ENCODE measurements around the gene SLC4A4. TPM values are rescaled to one million over a fixed set of nuclear protein-coding genes. Genes with fewer than 3 reads are reported as not detected.

Gene SLC4A4
- total RNA-seq, 1 experiment from 2014 or later: 1.1 TPM

GRCh38 chr4:71442336-71442735 lies 103.5 kb downstream of the SLC4A4 start (continued):
- TF ChIP-seq ELF4 (CRISPR knock-in tag; IDR thresholded peaks at IDR 0.05; ENCODE audit: low read depth): no peak

GRCh38 chr4:71444395-71444794 lies 105.6 kb downstream of the SLC4A4 start:
- ATAC-seq (no peak), DNase-seq (ENCODE audit: low spot score) (no peak)
- H3K4me1 Mint-ChIP-seq: peaks cover 9% of the 10 kb centered on the region
- no peaks in the 10 kb centered on the region for H3K27me3 Mint-ChIP-seq (ENCODE audit: low read depth)
- no peaks in the 10 kb centered on the region for H3K36me3 Mint-ChIP-seq
- H3K4me3 Mint-ChIP-seq: no peak overlapping the region
- POLR2A ChIA-PET: no interaction called here
- CTCF ChIA-PET: no interaction called here
- no peaks in the 10 kb centered on the region for H3K9me3 Mint-ChIP-seq
- TF ChIP-seq ZSCAN18 (CRISPR knock-in tag; IDR thresholded peaks at IDR 0.05) (no peak), ZNF219 (CRISPR knock-in tag; IDR thresholded peaks at IDR 0.05; ENCODE audit: borderline replicate concordance) (no peak)
- no peak overlapping the region for H3K27ac Mint-ChIP-seq

GRCh38 chr4:71445811-71446210 lies 107.0 kb downstream of the SLC4A4 start:
- Mint-ChIP-seq H3K36me3 (no peaks in the 10 kb centered on the region), H3K27me3 (ENCODE audit: low read depth) (no peaks in the 10 kb centered on the region), H3K27ac (no peak overlapping the region), H3K4me3 (no peak overlapping the region), H3K9me3 (no peaks in the 10 kb centered on the region), H3K4me1 (peaks cover 6% of the 10 kb centered on the region)
- DNase-seq (ENCODE audit: low spot score) (no peak), ATAC-seq (no peak)
- ChIA-PET CTCF (no interaction called here), POLR2A (no interaction called here)
- no peak for TF ChIP-seq OVOL2 (CRISPR knock-in tag; IDR thresholded peaks at IDR 0.05; ENCODE audit: borderline replicate concordance)
- TF ChIP-seq USF2 (CRISPR knock-in tag; IDR thresholded peaks at IDR 0.05): no peak
- TF ChIP-seq ZNF671 (CRISPR knock-in tag; IDR thresholded peaks at IDR 0.05): no peak
- TF ChIP-seq ELF4 (CRISPR knock-in tag; IDR thresholded peaks at IDR 0.05; ENCODE audit: low read depth): no peak
- TF ChIP-seq FOXK1 (CRISPR knock-in tag; IDR thresholded peaks at IDR 0.05): no peak
- TF ChIP-seq NR3C1 (CRISPR knock-in tag; conservative IDR thresholded peaks at IDR 0.05; ENCODE audit: low read depth): no peak
- TF ChIP-seq ATF2 (CRISPR knock-in tag; IDR thresholded peaks at IDR 0.05; ENCODE audit: borderline replicate concordance, low read depth): no peak
- TF ChIP-seq MAX (CRISPR knock-in tag; IDR thresholded peaks at IDR 0.05): no peak
- no peak for TF ChIP-seq E2F5 (CRISPR knock-in tag; IDR thresholded peaks at IDR 0.05)
- no peak for TF ChIP-seq ATF1 (CRISPR knock-in tag; IDR thresholded peaks at IDR 0.05)
- no peak for TF ChIP-seq CTCF (IDR thresholded peaks at IDR 0.05)
- no peak for TF ChIP-seq MLX (CRISPR knock-in tag; IDR thresholded peaks at IDR 0.05)
- no peak for TF ChIP-seq SMAD3 (CRISPR knock-in tag; IDR thresholded peaks at IDR 0.05; ENCODE audit: borderline replicate concordance)
- no peak for TF ChIP-seq E2F4 (CRISPR knock-in tag; IDR thresholded peaks at IDR 0.05; ENCODE audit: borderline replicate concordance, low read depth)
- no peak for TF ChIP-seq STAT6 (CRISPR knock-in tag; conservative IDR thresholded peaks at IDR 0.05; ENCODE audit: low read depth)
